GM18867 (cell line): ENCODE results near the gene MORC3.
A peak's percentile ranks its signal among the peaks of the same experiment; 100 is the strongest.
"Not testable (repeated sequence)": the region's sequence is repeated elsewhere in the genome, so short reads cannot be mapped to it uniquely, and the experiment has no call there.

Experiments used
- ATAC-seq: cut with Tn5 transposase; IDR thresholded peaks from one replicate; pipeline ENCODE4 v1.9.1; 2021; ENCODE audit warnings: mild to moderate bottlenecking, moderate library complexity; ENCODE audit not compliant: unreplicated experiment

Gene MORC3

GRCh38 chr21:36381841-36382589, 62.0 kb downstream of the MORC3 start:
- no peak for ATAC-seq

GRCh38 chr21:36382722-36383121, 62.7 kb downstream of the MORC3 start:
- ATAC-seq: not testable (repeated sequence)

GRCh38 chr21:36384885-36385232, 64.9 kb downstream of the MORC3 start:
- no peak for ATAC-seq

GRCh38 chr21:36385233-36386030, 65.4 kb downstream of the MORC3 start, which contains the start of gene CHAF1B:
Gene CHAF1B (plus strand): TSS chr21:36385392. CDS start chr21:36386137, 745 bp downstream.
- peak; percentile 81 for ATAC-seq

- ATAC-seq: no peak
Observed at GRCh38 chr21:36386031-36386642, 66.1 kb downstream of the MORC3 start.

- ATAC-seq: no peak
Observed at GRCh38 chr21:36388096-36388495, 68.1 kb downstream of the MORC3 start.

- ATAC-seq: peak; percentile 34
Observed at GRCh38 chr21:36388835-36389234, 68.8 kb downstream of the MORC3 start.

- ATAC-seq: not testable (repeated sequence)
Observed at GRCh38 chr21:36391649-36392048, 71.7 kb downstream of the MORC3 start.

- no peak for ATAC-seq
Observed at GRCh38 chr21:36395353-36396111, 75.5 kb downstream of the MORC3 start.

GRCh38 chr21:36396325-36396724, 76.3 kb downstream of the MORC3 start:
- ATAC-seq: no peak

GRCh38 chr21:36396971-36397370, 77.0 kb downstream of the MORC3 start:
- ATAC-seq: no peak

GRCh38 chr21:36397606-36398005, 77.6 kb downstream of the MORC3 start:
- ATAC-seq: no peak

GRCh38 chr21:36399736-36400135, 79.7 kb downstream of the MORC3 start:
- ATAC-seq: not testable (repeated sequence)

GRCh38 chr21:36400719-36401118, 80.7 kb downstream of the MORC3 start:
- no peak for ATAC-seq

GRCh38 chr21:36402339-36402738, 82.3 kb downstream of the MORC3 start:
- ATAC-seq: no peak

GRCh38 chr21:36403713-36404112, 83.7 kb downstream of the MORC3 start:
- ATAC-seq: no peak

GRCh38 chr21:36408568-36408967, 88.6 kb downstream of the MORC3 start:
- ATAC-seq: no peak

GRCh38 chr21:36411301-36411700, 91.3 kb downstream of the MORC3 start:
- ATAC-seq: no peak

GRCh38 chr21:36412916-36413315, 92.9 kb downstream of the MORC3 start:
- ATAC-seq: no peak

- no peak for ATAC-seq
Observed at GRCh38 chr21:36415375-36415774, 95.4 kb downstream of the MORC3 start.

GRCh38 chr21:36419241-36419640, 99.2 kb downstream of the MORC3 start:
- no peak for ATAC-seq
